GM04504 (cell line): ENCODE measurements around the gene GPBAR1.

ENCODE experiments used
- DNase-seq: peaks from one replicate; pipeline ENCODE4 v3.0.0-alpha.2; 2012; ENCODE audit warnings: low read depth

GPBAR1 gene

DNA sequence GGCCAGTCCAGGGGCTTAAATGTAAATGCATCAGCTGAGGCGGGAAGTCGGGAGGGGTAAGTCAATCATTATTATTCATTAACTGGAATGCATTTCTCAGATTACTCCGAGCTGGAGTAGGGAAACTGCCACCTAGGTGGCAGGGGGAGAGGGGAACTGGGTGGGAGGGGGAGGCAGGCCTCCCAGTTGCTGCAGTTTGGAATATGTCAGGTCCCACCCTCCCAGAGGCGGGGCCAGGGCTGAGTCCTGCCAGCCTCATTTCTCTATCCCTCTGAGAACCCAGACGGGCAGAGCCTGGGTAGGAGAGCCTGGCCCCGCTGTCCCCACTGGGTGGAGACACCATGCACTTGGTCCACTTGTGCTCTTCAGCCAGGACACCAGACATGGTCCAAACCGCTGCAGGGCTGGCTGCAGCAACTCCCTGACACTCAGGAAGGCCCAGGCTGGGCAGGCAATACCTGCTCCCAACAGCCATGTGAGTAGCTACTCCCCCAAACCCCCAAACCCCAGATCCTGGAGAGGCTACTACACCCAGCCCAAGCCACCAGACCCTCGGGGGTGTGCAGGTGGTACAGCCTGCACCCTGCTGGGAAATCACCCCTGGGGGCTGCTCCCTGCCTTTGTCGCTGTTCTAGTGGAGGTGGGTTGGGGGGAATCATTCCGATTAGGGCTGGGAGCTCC is at the start of gene GPBAR1:
TSS of gene GPBAR1 (plus strand) at position 274 of the 681 bp plus-strand sequence. CDS start 1,710 bp downstream, outside the sequence.
- DNase-seq: no peak

DNA sequence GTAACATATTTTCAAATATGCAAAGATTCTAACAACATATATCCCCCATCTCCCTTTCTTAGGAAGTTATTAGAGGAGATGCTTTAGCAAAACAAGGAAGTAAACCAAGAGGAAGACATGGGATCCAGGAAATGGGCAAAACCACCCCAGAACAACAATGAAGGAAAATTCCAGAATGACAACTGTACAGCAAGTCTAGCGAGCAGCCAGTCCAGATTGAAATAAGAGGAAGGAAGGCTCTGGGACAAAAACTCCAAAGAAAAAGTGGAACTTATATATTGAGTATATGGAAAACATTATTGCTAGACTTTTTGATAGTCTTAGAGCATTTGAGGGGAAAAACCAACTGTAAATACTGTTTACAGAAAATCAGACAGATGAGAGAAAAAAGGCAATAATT is 46.7 kb upstream of the GPBAR1 start:
- DNase-seq: no peak

- DNase-seq: no peak
Measured at GRCh38 chr2:218216336-218216673, 44.5 kb upstream of the GPBAR1 start.

GRCh38 chr2:218216674-218217359 is 44.0 kb upstream of the GPBAR1 start, which contains the start of gene ARPC2:
TSS of gene ARPC2 (plus strand) at chr2:218217189. CDS start at chr2:218217471, 282 bp downstream.
- DNase-seq: peak; percentile 85

GRCh38 chr2:218217360-218218267 is 43.2 kb upstream of the GPBAR1 start:
- no peak for DNase-seq

- DNase-seq: no peak
Measured at GRCh38 chr2:218218268-218219185, 42.3 kb upstream of the GPBAR1 start.

DNA sequence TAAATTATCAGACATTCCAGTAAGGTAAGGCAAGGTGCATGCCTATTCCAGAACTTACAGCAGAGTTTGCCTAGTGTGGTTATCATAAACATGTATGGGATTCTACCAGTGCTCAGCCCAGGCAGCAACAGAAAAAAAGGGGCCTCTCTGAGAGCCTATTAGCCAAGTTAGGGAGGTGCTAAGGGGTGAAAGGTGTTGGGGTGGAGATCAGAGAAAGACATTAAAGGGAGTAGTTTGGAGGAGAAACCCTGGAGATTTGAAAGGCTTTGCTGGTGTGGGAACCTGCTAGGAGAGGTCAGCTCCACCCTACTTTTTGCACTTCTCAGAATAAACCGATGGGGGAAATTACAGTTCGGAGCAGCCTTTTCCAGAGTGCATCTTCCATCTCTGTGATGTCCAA is 40.9 kb upstream of the GPBAR1 start:
- DNase-seq: no peak

- no peak for DNase-seq
Measured at GRCh38 chr2:218221000-218221399, 39.8 kb upstream of the GPBAR1 start.

- DNase-seq: no peak
Measured at GRCh38 chr2:218223046-218223445, 37.8 kb upstream of the GPBAR1 start.

GRCh38 chr2:218224186-218224585 is 36.6 kb upstream of the GPBAR1 start:
- DNase-seq: no peak

DNA sequence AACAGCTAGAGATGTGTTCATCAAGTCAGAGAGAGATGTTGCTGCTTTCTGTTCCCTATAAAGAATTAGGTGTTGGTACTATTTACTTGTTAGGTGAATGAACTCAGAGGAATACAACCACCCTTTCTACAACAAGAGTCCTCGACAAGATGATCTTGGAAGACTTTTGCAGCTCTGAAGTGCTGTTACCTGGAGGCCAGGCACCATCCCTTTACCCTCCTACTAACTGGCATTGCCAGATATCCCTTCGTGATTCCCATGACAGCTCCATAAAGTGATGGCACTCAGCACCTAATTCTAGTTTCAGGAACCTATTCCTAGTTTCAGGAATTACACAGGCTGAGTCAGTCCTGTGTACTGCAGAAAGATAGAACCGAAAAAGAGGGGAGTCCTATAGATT is 33.9 kb upstream of the GPBAR1 start:
- no peak for DNase-seq

DNA sequence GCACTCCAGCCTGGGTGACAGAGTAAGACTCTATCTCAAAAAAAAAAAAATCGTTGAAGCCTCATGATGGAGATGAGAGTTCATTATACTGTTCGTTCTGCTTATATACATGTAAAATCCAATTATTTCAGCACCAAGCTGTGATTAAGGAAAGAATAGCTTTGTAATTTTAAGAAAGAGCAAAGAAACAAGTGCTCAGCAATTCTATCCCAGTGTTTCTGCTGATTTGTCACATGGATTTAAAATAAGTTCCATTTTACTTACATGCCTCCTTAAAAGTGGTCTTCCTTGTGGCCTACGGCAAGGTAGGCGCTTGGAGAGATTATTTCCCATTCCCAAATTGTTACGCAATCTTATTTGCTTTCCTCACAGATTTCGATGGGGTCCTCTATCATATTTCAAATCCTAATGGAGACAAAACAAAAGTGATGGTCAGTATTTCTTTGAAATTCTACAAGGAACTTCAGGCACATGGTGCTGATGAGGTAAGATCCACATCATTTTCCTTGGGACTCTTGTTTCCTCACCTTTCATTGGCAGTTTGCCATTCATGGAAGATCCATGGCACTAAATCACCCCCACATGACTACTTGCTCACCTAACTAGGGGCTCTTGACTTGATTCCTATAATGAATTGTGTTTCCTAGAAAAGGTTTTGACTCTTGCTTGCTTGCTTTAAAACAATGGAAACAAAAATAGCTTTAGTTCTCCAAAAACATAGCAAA is 32.3 kb upstream of the GPBAR1 start:
- no peak for DNase-seq

DNA sequence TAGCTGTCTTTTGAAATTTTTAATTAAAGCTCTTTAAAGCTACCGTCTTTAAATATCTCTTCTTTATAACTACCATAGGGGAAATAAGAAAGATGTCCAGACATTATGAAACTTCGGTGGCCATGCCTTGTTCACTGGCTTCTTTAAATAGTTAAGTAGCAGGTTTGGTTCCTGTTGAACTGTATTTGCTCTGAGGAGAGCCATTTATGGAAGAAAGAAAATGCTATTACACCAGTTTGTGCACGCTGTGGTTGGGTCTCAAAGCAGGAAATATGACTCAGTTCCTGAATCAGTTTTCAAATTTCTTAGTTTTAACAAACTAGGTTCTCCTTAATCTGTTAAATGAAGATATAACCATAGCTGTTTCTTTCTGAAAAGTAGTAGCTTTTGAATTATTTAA is 31.6 kb upstream of the GPBAR1 start:
- DNase-seq: peak; percentile 54

DNA sequence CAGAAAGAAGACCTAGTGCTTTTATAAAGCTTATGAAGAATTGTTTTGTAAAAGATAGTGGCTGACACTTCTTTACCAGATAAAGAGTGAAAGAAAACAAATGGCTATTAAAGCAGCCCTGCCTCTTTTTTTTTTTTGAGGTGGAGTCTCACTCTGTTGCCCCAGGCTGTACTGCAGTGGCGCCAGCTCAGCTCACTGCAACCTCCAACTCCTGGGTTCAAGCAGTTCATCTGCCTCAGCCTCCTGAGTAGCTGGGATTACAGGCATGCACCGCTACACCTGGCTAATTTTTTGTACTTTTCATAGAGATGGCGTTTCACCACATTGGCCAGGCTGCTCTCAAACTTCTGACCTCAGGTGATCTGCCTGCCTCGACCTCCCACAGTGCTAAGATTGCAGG is 31.0 kb upstream of the GPBAR1 start:
- no peak for DNase-seq

DNA sequence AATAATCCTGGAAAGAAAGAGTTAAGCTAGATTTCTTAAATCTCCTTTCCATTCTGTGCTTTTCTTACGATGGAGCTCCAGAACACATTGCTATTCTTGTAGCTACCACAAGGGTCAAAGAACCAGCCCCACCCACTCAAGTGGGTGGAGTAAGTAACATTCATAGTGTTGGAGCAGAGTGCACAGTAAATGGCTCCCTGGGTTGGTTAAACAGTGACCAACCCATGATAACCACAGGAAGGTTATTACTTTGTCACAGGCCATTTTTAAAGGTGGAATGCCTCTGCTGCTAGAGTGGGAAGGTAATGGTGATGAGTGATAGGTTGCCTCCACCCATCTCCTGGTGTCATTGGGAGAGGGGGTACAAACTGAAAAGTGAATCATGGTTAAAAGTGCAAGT is 29.9 kb upstream of the GPBAR1 start:
- no peak for DNase-seq

GRCh38 chr2:218233543-218233942 is 27.3 kb upstream of the GPBAR1 start:
- no peak for DNase-seq

DNA sequence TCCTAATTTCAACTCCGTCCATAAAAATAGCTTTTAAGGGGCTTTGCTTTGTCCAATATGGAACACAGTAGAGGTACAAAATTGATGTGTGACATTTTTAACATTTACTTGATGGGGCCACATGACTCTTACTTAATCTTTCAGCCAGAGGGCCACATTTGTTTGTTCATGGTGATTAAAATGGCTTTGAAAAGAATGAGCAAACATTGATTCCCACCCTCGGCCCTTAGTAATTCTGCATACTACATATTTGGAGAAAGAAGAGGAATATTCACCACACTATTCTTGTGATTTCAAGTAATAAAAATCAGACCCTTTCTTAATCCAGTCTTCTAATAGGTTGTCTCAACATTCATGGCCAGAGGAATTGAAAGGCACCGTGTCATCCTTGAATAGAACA is 26.3 kb upstream of the GPBAR1 start:
- no peak for DNase-seq

- no peak for DNase-seq
Measured at GRCh38 chr2:218235017-218235416, 25.8 kb upstream of the GPBAR1 start.

- DNase-seq: no peak
Measured at GRCh38 chr2:218236829-218237228, 24.0 kb upstream of the GPBAR1 start.

DNA sequence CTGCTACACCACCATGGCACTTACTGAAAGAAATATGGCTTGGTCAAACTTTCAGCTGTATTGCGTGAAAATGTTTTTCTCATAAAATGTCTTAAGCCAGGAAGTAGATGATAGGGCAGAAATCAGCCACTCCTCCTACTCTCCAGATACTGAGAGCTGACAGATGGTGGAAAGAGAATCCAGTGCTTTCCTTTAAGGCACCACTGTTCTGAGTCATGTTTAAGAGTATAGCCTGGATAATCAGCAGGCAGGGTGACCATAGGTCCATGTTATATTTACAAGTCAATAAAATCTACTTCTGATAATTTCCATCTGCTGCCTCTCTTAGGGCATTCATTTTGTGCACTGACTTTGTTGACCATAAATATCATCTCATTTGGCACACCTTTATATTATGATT is 21.9 kb upstream of the GPBAR1 start:
- DNase-seq: no peak

- no peak for DNase-seq
Measured at GRCh38 chr2:218244204-218244603, 16.6 kb upstream of the GPBAR1 start.
